ENCODE measurements around the gene FBXW7.
A peak's percentile ranks its signal among the peaks of the same experiment; 100 is the strongest.
"Not testable (repeated sequence)": the region's sequence is repeated elsewhere in the genome, so short reads cannot be mapped to it uniquely, and the experiment has no call there.

Gene FBXW7

DNA sequence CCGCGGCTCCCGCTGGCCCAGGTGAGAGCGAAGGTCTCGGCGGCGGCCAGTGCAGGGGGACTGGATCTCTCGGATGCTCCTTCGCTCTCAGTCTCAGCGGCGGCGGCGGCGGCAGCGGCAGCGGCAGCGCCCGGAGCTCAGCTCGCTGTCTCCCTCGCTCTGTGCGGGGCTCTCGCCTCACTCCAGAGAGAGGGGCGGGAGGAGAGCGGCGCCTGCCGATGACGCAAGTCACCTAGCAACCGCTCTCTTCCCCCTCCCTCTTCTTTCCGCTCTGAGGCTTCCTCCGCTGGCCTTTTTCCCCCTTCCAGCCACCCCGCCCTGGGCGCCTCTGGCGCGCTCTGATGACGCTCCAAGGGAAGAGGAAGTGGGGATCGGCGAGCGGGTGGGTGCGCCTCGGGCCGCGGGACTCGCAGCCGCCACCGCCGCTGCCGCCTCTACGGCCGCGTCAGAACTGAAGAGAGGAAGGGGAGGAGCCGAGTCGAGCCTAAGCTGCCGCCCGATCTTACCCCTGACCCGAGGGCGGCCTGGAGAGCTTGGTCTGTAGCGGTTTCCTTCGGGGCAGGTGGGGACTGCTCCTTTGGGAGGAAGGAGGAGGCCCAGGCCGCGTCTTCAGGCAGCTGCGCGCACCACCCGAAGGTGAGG, at the start of gene FBXW7:
FBXW7 (minus strand) TSS at position 190 of the 642 bp plus-strand sequence. CDS start 124,289 bp downstream, outside the sequence.
- peak; percentile 99 for DNase-seq

DNA sequence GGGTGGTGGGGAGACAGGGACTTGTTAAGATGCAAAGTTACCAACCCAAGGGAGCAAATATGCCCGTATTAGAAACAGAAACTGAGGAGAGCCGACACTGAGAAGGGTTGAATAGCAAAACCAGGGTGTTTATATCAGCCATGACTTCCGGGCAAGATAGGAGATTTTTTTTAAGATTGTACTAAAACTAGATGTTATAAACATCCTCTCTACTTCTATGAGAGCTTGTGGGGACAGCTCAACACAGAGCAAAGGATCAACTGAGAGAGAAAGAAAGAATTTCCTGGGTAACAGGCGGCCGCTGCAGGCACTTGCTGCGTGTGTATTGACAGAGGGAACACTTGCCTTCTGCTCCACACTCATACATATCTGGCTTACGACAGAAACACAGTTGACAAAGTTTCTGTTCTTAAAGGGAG, 49.1 kb upstream of the FBXW7 start:
- no peak for DNase-seq

DNA sequence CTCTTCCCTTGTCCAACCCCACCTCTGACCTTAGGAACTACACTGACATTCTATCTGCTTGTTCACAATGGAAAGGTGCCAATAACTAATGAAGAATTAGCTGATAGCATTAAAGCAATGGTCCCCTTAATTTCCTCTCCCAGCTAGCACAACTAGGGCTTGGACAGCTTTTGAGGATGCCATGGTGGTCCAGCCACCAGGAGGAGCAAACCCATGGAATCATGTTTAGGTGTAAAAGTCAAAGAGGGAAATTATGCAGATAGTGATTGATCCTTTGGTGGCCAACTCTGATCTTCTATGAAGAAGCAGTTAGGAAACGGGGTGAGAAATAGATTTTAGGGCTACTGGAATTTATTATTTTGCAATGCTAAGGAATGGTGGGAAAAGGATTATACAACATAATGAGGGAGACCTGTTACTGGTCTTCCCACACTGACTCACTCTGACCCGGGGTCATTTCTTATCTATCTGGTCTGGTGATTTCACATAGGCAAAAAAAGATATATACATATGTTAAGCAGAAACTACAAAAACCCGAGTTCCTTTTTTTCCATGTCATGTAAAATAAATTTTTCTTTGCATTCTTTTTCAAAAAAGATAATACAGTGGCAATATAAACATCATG, 45.8 kb upstream of the FBXW7 start:
- DNase-seq = no peak

GRCh38 chr4:152579916-152580315, 44.0 kb upstream of the FBXW7 start:
- no peak for DNase-seq

- no peak for DNase-seq
Measured at GRCh38 chr4:152579107-152579764, 43.3 kb upstream of the FBXW7 start.

DNA sequence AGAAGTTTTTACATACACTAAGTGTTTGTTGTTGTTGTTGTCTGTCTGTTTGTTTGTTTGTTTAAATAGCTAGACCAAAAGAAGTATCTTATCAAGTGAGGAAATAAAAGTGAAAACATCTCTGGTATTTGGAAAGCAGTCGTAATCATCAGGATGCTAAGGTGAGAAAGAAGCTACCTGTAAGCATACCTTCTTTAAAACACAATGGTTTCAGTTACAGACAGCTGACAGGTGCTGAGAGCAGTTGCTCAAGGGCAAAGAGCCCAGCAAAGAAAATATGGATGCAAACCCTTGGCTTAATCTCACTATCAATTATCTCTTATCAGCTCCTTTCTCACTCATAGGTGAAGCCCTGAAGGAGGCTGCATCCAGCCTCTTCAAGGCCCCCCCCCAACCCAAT, 42.8 kb upstream of the FBXW7 start:
- no peak for DNase-seq

DNA sequence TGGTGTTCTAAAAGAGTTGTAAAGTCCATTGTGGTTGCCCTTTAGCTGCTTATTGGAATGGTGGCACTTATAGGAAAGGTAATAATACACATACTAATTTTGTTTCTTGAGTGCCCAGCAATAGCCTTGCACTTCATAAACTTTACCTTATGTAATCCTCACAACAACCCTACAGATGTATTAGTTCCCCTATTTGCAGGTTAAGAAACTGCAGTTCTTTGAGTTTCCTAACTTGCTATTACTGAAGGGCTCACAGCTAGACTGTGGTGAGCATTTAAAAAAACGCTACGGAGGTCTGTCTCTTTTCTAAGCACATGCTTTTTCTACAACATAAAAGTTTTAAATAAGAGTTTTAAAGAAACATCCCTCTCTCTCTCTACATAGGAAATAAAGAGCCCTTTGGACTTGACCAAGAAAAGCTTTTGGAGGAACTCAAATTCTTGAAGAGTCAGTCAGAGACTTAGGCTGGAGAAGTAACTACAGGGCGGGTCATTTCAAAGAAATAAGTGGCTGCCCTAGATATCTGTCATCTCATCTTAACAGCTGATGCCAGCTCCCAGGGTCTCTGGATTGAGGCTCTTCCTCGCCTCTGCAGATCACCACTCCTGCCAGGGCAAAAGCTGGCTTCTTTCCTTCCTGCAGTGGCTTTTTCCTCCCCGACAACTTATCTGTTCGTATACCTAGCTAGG, 42.0 kb upstream of the FBXW7 start:
- no peak for DNase-seq

GRCh38 chr4:152575533-152575932, 39.6 kb upstream of the FBXW7 start:
- DNase-seq = no peak

DNA sequence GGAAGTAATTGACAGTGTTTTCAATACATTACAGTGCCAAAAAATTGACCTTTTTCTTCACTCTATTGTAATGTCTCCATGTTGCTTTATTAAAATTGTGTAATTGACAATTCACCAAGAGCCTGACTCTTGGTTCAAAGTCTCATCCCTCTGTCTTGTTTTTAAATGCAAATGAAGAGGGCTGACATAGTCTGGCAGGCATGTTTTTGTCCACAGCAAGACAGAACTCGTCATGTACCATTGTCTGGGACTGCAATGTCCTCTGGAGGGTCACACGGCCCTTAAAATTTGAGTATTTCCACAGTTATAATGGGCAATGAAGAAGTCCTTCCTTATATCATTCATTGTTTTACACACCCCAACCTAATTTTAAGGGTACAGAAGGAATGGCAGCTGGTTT, 38.0 kb upstream of the FBXW7 start:
- DNase-seq = no peak

DNA sequence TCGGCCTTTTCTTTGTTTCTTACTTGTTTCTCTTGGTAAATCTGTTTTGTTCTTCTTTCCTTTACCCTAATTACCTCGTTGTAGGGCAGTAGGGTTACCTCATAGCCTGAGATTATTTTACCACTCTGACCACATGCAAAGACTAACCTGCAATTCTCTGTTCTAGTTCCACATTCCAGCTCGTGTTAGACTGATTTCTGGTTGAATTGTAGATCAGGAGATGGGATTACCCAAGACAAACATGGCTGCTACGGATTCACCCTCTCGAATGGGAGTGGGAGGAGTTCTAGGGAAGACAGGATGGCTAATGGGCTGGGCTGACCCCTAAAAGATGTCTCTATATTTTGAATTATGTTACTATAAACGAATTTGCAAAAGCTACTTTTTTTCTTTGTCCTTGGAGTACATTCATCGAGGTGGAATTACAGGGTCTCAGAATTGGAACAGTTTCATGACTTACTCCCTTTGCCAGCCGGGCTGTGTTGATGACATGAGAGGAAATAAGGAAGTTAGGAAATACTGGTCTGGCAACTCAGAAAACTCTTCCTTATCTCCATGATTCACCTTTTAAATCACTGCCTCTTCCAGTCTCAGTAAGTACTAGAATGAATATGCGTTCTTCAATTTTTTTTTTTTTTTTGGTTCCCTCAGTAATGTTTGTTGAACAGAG, 36.7 kb upstream of the FBXW7 start:
- peak; percentile 62 for DNase-seq

DNA sequence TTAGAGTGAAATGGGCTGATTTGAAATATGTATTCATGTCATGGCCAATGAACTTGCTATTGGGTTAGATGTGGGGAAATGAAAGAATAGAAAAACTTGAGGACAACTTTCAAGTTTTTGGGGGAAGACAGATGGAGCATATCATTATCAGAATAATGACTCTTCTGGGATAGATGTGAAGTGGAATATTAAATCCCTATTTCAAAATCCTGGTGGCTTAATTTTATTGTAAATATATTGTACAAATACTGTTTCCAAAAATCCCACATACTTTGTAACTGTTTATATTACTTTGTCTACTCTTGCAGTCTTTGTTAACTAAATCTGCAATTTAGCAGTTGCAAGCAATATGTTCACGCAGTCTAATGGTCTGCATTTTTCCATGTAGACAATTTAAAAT, 35.9 kb upstream of the FBXW7 start:
- DNase-seq = no peak

- no peak for DNase-seq
Measured at GRCh38 chr4:152571296-152571695, 35.4 kb upstream of the FBXW7 start.

GRCh38 chr4:152565333-152565732, 29.4 kb upstream of the FBXW7 start:
- DNase-seq = no peak

GRCh38 chr4:152564336-152564735, 28.4 kb upstream of the FBXW7 start:
- DNase-seq = no peak

GRCh38 chr4:152563209-152563608, 27.3 kb upstream of the FBXW7 start:
- DNase-seq = no peak

- DNase-seq = no peak
Measured at GRCh38 chr4:152559641-152560040, 23.7 kb upstream of the FBXW7 start.

DNA sequence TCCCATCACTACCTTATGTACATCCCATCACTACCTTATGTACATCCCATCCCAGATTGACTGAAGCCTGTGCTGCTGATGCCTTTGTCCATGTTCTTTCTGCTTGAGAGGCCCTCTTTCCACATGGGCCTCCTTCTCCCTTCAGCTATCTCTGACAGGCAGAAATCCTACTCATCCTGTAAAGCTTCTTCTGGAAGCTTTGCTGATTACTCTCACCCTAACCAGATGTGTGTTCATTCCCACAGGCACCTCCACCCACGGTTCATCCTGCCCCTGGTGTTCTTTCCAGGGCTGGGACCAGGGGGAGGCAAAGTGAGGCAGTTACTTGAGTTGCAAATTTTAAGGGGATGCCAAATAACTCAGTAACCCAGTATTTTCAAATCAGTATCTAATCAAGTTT, 22.5 kb upstream of the FBXW7 start:
- no peak for DNase-seq

GRCh38 chr4:152556834-152557233, 20.9 kb upstream of the FBXW7 start:
- DNase-seq = no peak

- no peak for DNase-seq
Measured at GRCh38 chr4:152556283-152556682, 20.4 kb upstream of the FBXW7 start.

GRCh38 chr4:152554742-152555141, 18.9 kb upstream of the FBXW7 start:
- DNase-seq = no peak

- not testable (repeated sequence) for DNase-seq
Measured at GRCh38 chr4:152550687-152551086, 14.8 kb upstream of the FBXW7 start.

- no peak for DNase-seq
Measured at GRCh38 chr4:152545088-152545487, 9.2 kb upstream of the FBXW7 start.

DNA sequence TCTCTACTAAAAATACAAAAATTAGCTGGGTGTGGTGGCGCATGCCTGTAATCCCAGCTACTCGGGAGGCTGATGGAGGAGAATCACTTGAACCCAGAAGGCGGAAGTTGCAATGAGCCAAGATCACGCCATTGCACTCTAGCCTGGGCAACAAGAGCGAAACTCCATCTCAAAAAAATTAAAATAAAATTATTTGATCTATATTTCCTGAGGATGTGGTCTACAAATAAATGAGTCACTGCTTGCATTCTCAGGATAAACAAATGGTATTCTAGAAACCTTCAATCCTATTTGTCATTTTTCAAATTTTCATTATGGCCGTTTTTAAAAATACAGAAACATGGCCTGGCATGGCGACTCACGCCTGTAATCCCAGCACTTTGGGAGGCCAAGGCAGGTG, 8.6 kb upstream of the FBXW7 start:
- not testable (repeated sequence) for DNase-seq

Data from fibroblast of upper back skin (primary cell).